HCT116 (cell line): ENCODE data around the gene CCDC148. TPM values are rescaled to one million over a fixed set of nuclear protein-coding genes. Genes with fewer than 3 reads are reported as not detected.

Source experiments
- ATAC-seq: fragments of 200-7000 bp; cut with Tn5 transposase; 2 replicates; pipeline ENCODE4 v1.9.1; 2020; ENCODE audit warnings: mild to moderate bottlenecking, moderate library complexity
- BruUV-seq: library from RNA; stranded (reverse); fragments of 400-500 nt; replicated peaks from 2 replicates; lab custom pipeline; 2021; lab: Mats Ljungman, UMichigan
- CTCF ChIA-PET: fragments of 300-600 bp; sonication (Branson Sonifier 250); formaldehyde crosslinking; loops from one replicate; lab custom pipeline; 2021; ENCODE audit warnings: antibody characterized with exemption; lab: Charles Lee
- POLR2A ChIA-PET: fragments of 300-600, 350-600 bp; sonication (Branson Sonifier 250); formaldehyde crosslinking; loops from one replicate; lab custom pipeline; 2021; ENCODE audit warnings: antibody characterized with exemption; lab: Charles Lee
- RAD21 ChIA-PET, 2 experiments: fragments of 300-600 bp; sonication (Branson Sonifier 250); formaldehyde crosslinking; loops; one replicate each; lab custom pipeline; 2023; ENCODE audit warnings: low total read pairs in 2 of 2; ENCODE audit not compliant: uncharacterized antibody in 2 of 2, unreplicated experiment in 2 of 2, low non-redundant PET in 1 of 2; lab: Charles Lee
- DNase-seq: peaks from one replicate; pipeline ENCODE4 v3.0.0-alpha.2; 2010; ENCODE audit warnings: low read depth, low spot score
- H2AFZ ChIP-seq: fragments of 200-600 bp; shearing (Covaris generic), sonication (generic); 2 replicates; pipeline ENCODE4 v1.6.1; 2017; ENCODE audit warnings: low read depth, mixed run types, mixed read lengths, antibody characterized with exemption, low read length; ENCODE audit not compliant: poor library complexity, severe bottlenecking
- H3K27ac ChIP-seq: 2 replicates; pipeline ENCODE4 v1.5.1; 2012; ENCODE audit warnings: low read depth, low read length
- H3K27me3 ChIP-seq: fragments of 200-600 bp; sonication (generic); 2 replicates; pipeline ENCODE4 v1.6.1; 2016; ENCODE audit warnings: mixed run types, low read length, mixed read lengths; ENCODE audit not compliant: insufficient read depth
- H3K36me3 ChIP-seq, 2 experiments: fragments of 200-500 bp in 1 of 2; fragments of 200-600 bp in 1 of 2; sonication (Bioruptor generic) in 1 of 2; sonication (generic) in 1 of 2; 2 replicates each; pipeline versions ENCODE4 v1.5.1 to v1.6.1; 2014 to 2016; ENCODE audit warnings: low read length in 2 of 2, inconsistent platforms in 1 of 2, mixed read lengths in 1 of 2, mixed run types in 1 of 2; ENCODE audit not compliant: insufficient read depth in 2 of 2, control insufficient read depth in 1 of 2
- H3K4me1 ChIP-seq, 2 experiments: fragments of 200-600 bp in 1 of 2; sonication (generic) in 1 of 2; 2 replicates each; pipeline versions ENCODE4 v1.5.1 to v1.6.1; 2012 to 2017; ENCODE audit warnings: low read length in 2 of 2, inconsistent platforms in 1 of 2, mild to moderate bottlenecking in 1 of 2, mixed read lengths in 1 of 2, mixed run types in 1 of 2, moderate library complexity in 1 of 2; ENCODE audit not compliant: insufficient read depth in 2 of 2, control insufficient read depth in 1 of 2
- H3K4me2 ChIP-seq: fragments of 200-600 bp; sonication (generic); 2 replicates; pipeline ENCODE4 v1.6.1; 2017; ENCODE audit warnings: mixed run types, low read length, mixed read lengths
- H3K4me3 ChIP-seq, 2 experiments: fragments of 200-600 bp in 1 of 2; sonication (generic) in 1 of 2; replicated peaks in 1 of 2; 2 replicates each; pipeline ENCODE4 v1.5.1; 2011 to 2016; ENCODE audit warnings: low read length in 2 of 2, control low read depth in 1 of 2, low read depth in 1 of 2, mild to moderate bottlenecking in 1 of 2, mixed read lengths in 1 of 2, mixed run types in 1 of 2
- H3K79me2 ChIP-seq: fragments of 200-600 bp; sonication (generic); 2 replicates; pipeline ENCODE4 v1.6.1; 2017; ENCODE audit warnings: mild to moderate bottlenecking, mixed run types, low read length, moderate library complexity, mixed read lengths; ENCODE audit not compliant: insufficient read depth
- H3K9ac ChIP-seq: fragments of 200-600 bp; sonication (generic); 2 replicates; pipeline ENCODE4 v1.6.1; 2016; ENCODE audit warnings: low read length, mixed read lengths
- H3K9me2 ChIP-seq: fragments of 200-600 bp; sonication (generic), shearing (Covaris generic); 2 replicates; pipeline ENCODE4 v1.6.1; 2017; ENCODE audit warnings: mixed run types, mild to moderate bottlenecking, moderate library complexity; ENCODE audit not compliant: insufficient read depth
- H3K9me3 ChIP-seq, 2 experiments: fragments of 200-500 bp in 1 of 2; fragments of 200-600 bp in 1 of 2; sonication (Bioruptor generic) in 1 of 2; sonication (generic) in 1 of 2; 2 replicates each; pipeline ENCODE4 v1.6.1; 2014 to 2017; ENCODE audit warnings: low read length in 2 of 2, mixed read lengths in 2 of 2, inconsistent platforms in 1 of 2, low read depth in 1 of 2, mild to moderate bottlenecking in 1 of 2, mixed run types in 1 of 2, moderate library complexity in 1 of 2; ENCODE audit not compliant: control insufficient read depth in 1 of 2, insufficient read depth in 1 of 2
- H4K20me1 ChIP-seq: fragments of 200-600 bp; sonication (generic), shearing (Covaris generic); 2 replicates; pipeline ENCODE4 v1.6.1; 2017; ENCODE audit warnings: mixed run types, mild to moderate bottlenecking, moderate library complexity; ENCODE audit not compliant: insufficient read depth
- CBX3 ChIP-seq: IDR thresholded peaks from 2 replicates; pipeline ENCODE4 v1.6.1; 2012; ENCODE audit warnings: low read depth
- CTCF ChIP-seq, 3 experiments: fragments of 200-600 bp in 1 of 3; sonication (generic) in 1 of 3; IDR thresholded peaks in 2 of 3; conservative IDR thresholded peaks in 1 of 3; 2 replicates each; pipeline ENCODE4 v1.5.1; 2012 to 2017; ENCODE audit warnings: low read depth in 2 of 3, low read length in 2 of 3, antibody characterized with exemption in 1 of 3, borderline replicate concordance in 1 of 3, control low read depth in 1 of 3, mild to moderate bottlenecking in 1 of 3, mixed read lengths in 1 of 3, mixed run types in 1 of 3, moderate library complexity in 1 of 3; ENCODE audit not compliant: insufficient read depth in 1 of 3
- EGR1 ChIP-seq: IDR thresholded peaks from 2 replicates; pipeline ENCODE4 v1.6.1; 2012; ENCODE audit warnings: low read depth
- ELF1 ChIP-seq: IDR thresholded peaks from 2 replicates; pipeline ENCODE4 v1.6.1; 2012; ENCODE audit warnings: low read depth, borderline replicate concordance
- EZH2 ChIP-seq: fragments of 200-600 bp; sonication (generic); IDR thresholded peaks from 2 replicates; pipeline ENCODE4 v1.6.1; 2017; ENCODE audit warnings: antibody characterized with exemption, mixed run types
- EZH2phosphoT487 ChIP-seq: fragments of 200-600 bp; IDR thresholded peaks from 2 replicates; pipeline ENCODE4 v1.6.1; 2018; ENCODE audit warnings: antibody characterized with exemption, borderline replicate concordance
- FOSL1 ChIP-seq: IDR thresholded peaks from 2 replicates; pipeline ENCODE4 v1.6.1; 2012; ENCODE audit warnings: low read depth
- MAX ChIP-seq: IDR thresholded peaks from 2 replicates; pipeline ENCODE4 v1.6.1; 2012
- POLR2AphosphoS5 ChIP-seq: IDR thresholded peaks from 2 replicates; pipeline ENCODE4 v1.6.1; 2011; ENCODE audit warnings: mild to moderate bottlenecking, low read depth, low read length, moderate library complexity
- RAD21 ChIP-seq: IDR thresholded peaks from 2 replicates; pipeline ENCODE4 v1.6.1; 2012; ENCODE audit warnings: low read depth, mild to moderate bottlenecking
- SRF ChIP-seq: IDR thresholded peaks from 2 replicates; pipeline ENCODE4 v1.6.1; 2012; ENCODE audit warnings: low read depth
- YY1 ChIP-seq: IDR thresholded peaks from 2 replicates; pipeline ENCODE4 v1.6.1; 2011; ENCODE audit warnings: low read length, low read depth, moderate library complexity, mild to moderate bottlenecking; ENCODE audit not compliant: insufficient replicate concordance; ENCODE audit errors: extremely low read depth
- ZFX ChIP-seq: fragments of 450-650 bp; IDR thresholded peaks from 2 replicates; pipeline ENCODE4 v1.6.1; 2017
- intact Hi-C: fragments of 100-400 bp; cut with micrococcal nuclease; formaldehyde crosslinking; loops from 2 replicates; pipeline ENCODE4 v1.10.0; 2022
- total RNA-seq: library from RNA; stranded (reverse); gene quantifications from one replicate; pipeline ENCODE4 v1.2.1, GENCODE V29; 2021; ENCODE audit not compliant: unreplicated experiment

The CCDC148 gene
- total RNA-seq, 1 experiment from 2014 or later, result 0.59 TPM

- no peaks in the 10 kb centered on the region for H3K9me3 ChIP-seq
- no peak for DNase-seq
- no peak for TF ChIP-seq MAX
- TF ChIP-seq POLR2AphosphoS5, result no peak
- TF ChIP-seq SRF, result no peak
- no peak for TF ChIP-seq YY1
- no peak for TF ChIP-seq EZH2phosphoT487
- no peak for TF ChIP-seq EZH2
- TF ChIP-seq FOSL1, result no peak
- TF ChIP-seq ELF1, result no peak
- TF ChIP-seq ZFX, result no peak
- TF ChIP-seq CBX3, result no peak
- no peak for TF ChIP-seq RAD21
- TF ChIP-seq CTCF (IDR thresholded peaks at IDR 0.05 in 2 of 3, conservative IDR thresholded peaks at IDR 0.05 in 1 of 3; ENCODE audit: borderline replicate concordance in 1 of 3, insufficient read depth in 1 of 3, low read depth in 2 of 3, low read length in 2 of 3), result no peak
- TF ChIP-seq EGR1, result no peak
- TF ChIP-seq, all 23 proteins: peak for 0
- H3K79me2 ChIP-seq, result no peaks in the 10 kb centered on the region
- H3K9me2 ChIP-seq, result no peaks in the 10 kb centered on the region
- peak overlapping the region; percentile 20 for H3K4me2 ChIP-seq
- RAD21 ChIA-PET, result no interaction called here
- H3K4me1 ChIP-seq, result peaks cover 0 to 8% of the 10 kb centered on the region in 2 experiments; a peak in 3 of 4 replicates
- H3K27ac ChIP-seq, result no peak overlapping the region
- POLR2A ChIA-PET, result no interaction called here
- intact Hi-C loops, result no loop called here
- no peaks in the 10 kb centered on the region for H3K27me3 ChIP-seq
- H3K4me3 ChIP-seq, result no peak overlapping the region
- CTCF ChIA-PET, result no interaction called here
- no peak overlapping the region for H3K9ac ChIP-seq
- no peak overlapping the region for H2AFZ ChIP-seq
- H4K20me1 ChIP-seq, result no peaks in the 10 kb centered on the region
- no TSS peak for BruUV-seq
- H3K36me3 ChIP-seq, result no peaks in the 10 kb centered on the region
- no peak for ATAC-seq
Observed at GRCh38 chr2:158391361-158391760, 65.2 kb downstream of the CCDC148 start.
